GM12892 (cell line): ENCODE data around the gene LSG1.

ENCODE experiments used
- POLR2A ChIP-seq: IDR thresholded peaks from 2 replicates; pipeline ENCODE4 v1.6.1; 2011; ENCODE audit warnings: low read depth, low read length, control low read depth
- POLR2AphosphoS5 ChIP-seq: IDR thresholded peaks from 2 replicates; pipeline ENCODE4 v1.6.1; 2011; ENCODE audit warnings: low read depth, low read length, control low read depth

- TF ChIP-seq POLR2A (no peak), POLR2AphosphoS5 (no peak)
Observed at GRCh38 chr3:194689493-194689944, 17.5 kb upstream of the LSG1 start.
